SU-DHL-6 (cell line): ENCODE results near the gene BTG4.

Experiments used
- CTCF ChIP-seq: fragments of 200-600 bp; sonication (generic); IDR thresholded peaks from one replicate; pipeline ENCODE4 v1.5.1; 2017; ENCODE audit warnings: antibody characterized with exemption, mild to moderate bottlenecking, low read length, moderate library complexity; ENCODE audit not compliant: insufficient read depth, poor library complexity, severe bottlenecking
- EZH2phosphoT487 ChIP-seq: fragments of 200-600 bp; sonication (generic), shearing (Covaris generic); conservative IDR thresholded peaks from 2 replicates; pipeline ENCODE4 v1.6.1; 2018; ENCODE audit warnings: mild to moderate bottlenecking, antibody characterized with exemption, low read length, moderate library complexity, mixed read lengths

GRCh38 chr11:111513240-111513605 is 1.0 kb upstream of the BTG4 start:
- TF ChIP-seq CTCF (no peak), EZH2phosphoT487 (no peak)
